K562 (cell line): ENCODE measurements around the gene MVD. TPM values are rescaled to one million over a fixed set of nuclear protein-coding genes. Genes with fewer than 3 reads are reported as not detected.

Experiments
- ATAC-seq: fragments of 200-7000 bp; cut with Tn5 transposase; 3 replicates; pipeline ENCODE4 v1.9.1; 2020; ENCODE audit warnings: moderate library complexity
- BruUV-seq: library from RNA; stranded (reverse); fragments of 400-500 nt; replicated peaks from 2 replicates; lab custom pipeline; 2021; lab: Mats Ljungman, UMichigan
- CTCF ChIA-PET: fragments of 300-600 bp; formaldehyde crosslinking; extraction: SDS; loops from one replicate; lab custom pipeline; 2021; ENCODE audit warnings: low intra/inter-chr PET ratio; lab: Yijun Ruan, JAX
- POLR2A ChIA-PET: fragments of 300-600, 350-650 bp; sonication (Branson Sonifier 250); formaldehyde crosslinking; extraction: SDS; loops from one replicate; lab custom pipeline; 2021; ENCODE audit warnings: antibody characterized with exemption, inconsistent platforms; lab: Yijun Ruan, JAX
- DNase-seq, 4 experiments: peaks; one replicate each; pipeline versions ENCODE4 v3.0.0 to v3.0.0-alpha.2; 2011 to 2018; ENCODE audit warnings: low spot score in 3 of 4, mixed read lengths in 3 of 4; ENCODE audit errors: extremely low read depth in 1 of 4
- FAIRE-seq: peaks from 2 replicates; lab custom pipeline; 2011; peaks lifted over from hg19 to GRCh38; lab: Jason Lieb, UNC
- H2AFZ ChIP-seq: 2 replicates; pipeline ENCODE4 v1.6.0; 2011; ENCODE audit warnings: low read depth, low read length, control low read depth, inconsistent platforms
- H3K27ac ChIP-seq: fragments of 200-600 bp; 3 replicates; pipeline ENCODE4 v1.8.0; 2011; ENCODE audit warnings: low read depth, mild to moderate bottlenecking, control low read depth, inconsistent platforms, low read length, moderate library complexity, mixed read lengths; ENCODE audit errors: extremely low read depth
- H3K27me3 ChIP-seq, 2 experiments: fragments of 300-600 bp in 1 of 2; 2 replicates in 1 of 2; 3 replicates in 1 of 2; pipeline versions ENCODE4 v1.6.0 to v1.8.0; 2011; ENCODE audit warnings: inconsistent platforms in 2 of 2, low read length in 2 of 2, mild to moderate bottlenecking in 1 of 2, mixed read lengths in 1 of 2, moderate library complexity in 1 of 2; ENCODE audit not compliant: control insufficient read depth in 2 of 2, insufficient read depth in 2 of 2
- H3K36me3 ChIP-seq: fragments of 300-600 bp; 3 replicates; pipeline ENCODE4 v1.8.0; 2011; ENCODE audit warnings: mild to moderate bottlenecking, low read length, inconsistent platforms; ENCODE audit not compliant: control insufficient read depth, insufficient read depth
- H3K4me1 ChIP-seq, 2 experiments: fragments of 200-600 bp in 1 of 2; replicated peaks in 1 of 2; 2 replicates in 1 of 2; 3 replicates in 1 of 2; pipeline versions ENCODE4 v1.5.1 to v1.8.0; 2011; ENCODE audit warnings: inconsistent platforms in 2 of 2, low read length in 2 of 2, mild to moderate bottlenecking in 1 of 2, mixed read lengths in 1 of 2, moderate library complexity in 1 of 2; ENCODE audit not compliant: control insufficient read depth in 2 of 2, insufficient read depth in 2 of 2
- H3K4me2 ChIP-seq: 2 replicates; pipeline ENCODE4 v1.6.1; 2011; ENCODE audit warnings: low read length, control low read depth, inconsistent platforms, mixed read lengths; ENCODE audit not compliant: insufficient read depth
- H3K4me3 ChIP-seq: fragments of 200-600 bp; sonication (generic), shearing (Covaris generic); 2 replicates; pipeline ENCODE4 v1.5.1; 2016; ENCODE audit warnings: control low read depth, inconsistent platforms
- H3K79me2 ChIP-seq: fragments of 200-600 bp; 3 replicates; pipeline ENCODE4 v1.8.0; 2011; ENCODE audit warnings: low read length, inconsistent platforms; ENCODE audit not compliant: control insufficient read depth, insufficient read depth
- H3K9ac ChIP-seq, 2 experiments: 2 replicates each; pipeline versions ENCODE4 v1.6.0 to v1.6.1; 2011; ENCODE audit warnings: low read depth in 2 of 2, low read length in 2 of 2, control low read depth in 1 of 2, inconsistent platforms in 1 of 2, mild to moderate bottlenecking in 1 of 2, mixed read lengths in 1 of 2; ENCODE audit not compliant: insufficient read depth in 1 of 2
- H3K9me1 ChIP-seq: one replicate; pipeline ENCODE4 v1.6.0; 2011; ENCODE audit warnings: inconsistent platforms, mild to moderate bottlenecking, low read length, moderate library complexity; ENCODE audit not compliant: control insufficient read depth, insufficient read depth
- H3K9me3 ChIP-seq: replicated peaks from 2 replicates; pipeline ENCODE4 v1.5.1; 2011; ENCODE audit warnings: low read depth, low read length, inconsistent platforms; ENCODE audit not compliant: control insufficient read depth, insufficient read depth
- H4K20me1 ChIP-seq: replicated peaks from 2 replicates; pipeline ENCODE4 v1.6.1; 2011; ENCODE audit warnings: low read length, inconsistent platforms, mixed read lengths; ENCODE audit not compliant: control insufficient read depth, insufficient read depth
- CREM ChIP-seq: IDR thresholded peaks from 2 replicates; pipeline ENCODE4 v1.6.1; 2014; ENCODE audit warnings: antibody characterized with exemption, low read depth
- CSDE1 ChIP-seq, 2 experiments: fragments of 450-650 bp; IDR thresholded peaks; 2 replicates each; pipeline ENCODE4 v1.6.1; 2016; ENCODE audit warnings: mild to moderate bottlenecking in 1 of 2
- FOXK2 ChIP-seq, 2 experiments: fragments of 450-650 bp; IDR thresholded peaks in 1 of 2; conservative IDR thresholded peaks in 1 of 2; 2 replicates each; pipeline ENCODE4 v1.6.1; 2016; ENCODE audit warnings: low read depth in 2 of 2, mild to moderate bottlenecking in 1 of 2
- GTF2A2 ChIP-seq: IDR thresholded peaks from 2 replicates; pipeline ENCODE4 v1.6.1; 2016; ENCODE audit warnings: mild to moderate bottlenecking, missing genetic modification characterization, missing compliant biosample characterization
- HDAC8 ChIP-seq: fragments of 450-650 bp; IDR thresholded peaks from 2 replicates; pipeline ENCODE4 v1.6.1; 2016; ENCODE audit warnings: mild to moderate bottlenecking, missing genetic modification characterization, moderate library complexity, missing compliant biosample characterization
- MECOM ChIP-seq: fragments of 250-450 bp; sonication (Bioruptor Pico); IDR thresholded peaks from 2 replicates; pipeline ENCODE4 v1.8.0; 2022; ENCODE audit warnings: inconsistent platforms
- MEIS2 ChIP-seq: fragments of 450-650 bp; IDR thresholded peaks from 2 replicates; pipeline ENCODE4 v1.6.1; 2014; ENCODE audit warnings: mild to moderate bottlenecking; ENCODE audit not compliant: partially characterized antibody
- SMC3 ChIP-seq: conservative IDR thresholded peaks from 2 replicates; pipeline ENCODE4 v1.6.1; 2011; ENCODE audit warnings: low read depth, low read length, improper control_type of control experiment; ENCODE audit not compliant: insufficient read depth
- SREBF2 ChIP-seq: sonication (generic); formaldehyde crosslinking; IDR thresholded peaks from 2 replicates; pipeline ENCODE4 v1.4.0; 2020; ENCODE audit warnings: mild to moderate bottlenecking, missing genetic modification reagents
- TBL1XR1 ChIP-seq, 2 experiments: IDR thresholded peaks; 2 replicates each; pipeline ENCODE4 v1.6.1; 2012; ENCODE audit warnings: improper control_type of control experiment in 2 of 2, low read length in 2 of 2, mild to moderate bottlenecking in 1 of 2
- WGBS: fragments of 100-300 bp; shearing (Covaris generic); methylation state at CpG from one replicate; pipeline ENCODE4 v1.1.6; 2016; ENCODE audit warnings: low coverage, mixed read lengths; ENCODE audit not compliant: insufficient coverage; ENCODE audit errors: missing lambda C conversion rate; 5-methylcytosine and 5-hydroxymethylcytosine counted together
- in situ Hi-C: fragments of 300-500 bp; cut with MboI; formaldehyde crosslinking; loops from 4 replicates; pipeline ENCODE4 v1.15.0; 2018; ENCODE audit warnings: inconsistent platforms, mixed read lengths
- intact Hi-C: fragments of 100-400 bp; cut with micrococcal nuclease; formaldehyde crosslinking; loops from 2 replicates; pipeline ENCODE4 v1.14.2; 2022
- polyA plus RNA-seq, 8 experiments: library from polyadenylated mRNA; depleted of rRNA in 4 of 8; stranded (reverse) in 5 of 8; unstranded in 3 of 8; fragments of >200 nt; fragmentation: Nextera tagmentation in 2 of 8; fragmentation: Illumina TruSeq in 1 of 8; extraction: Ambion mirVana in 2 of 8; extraction: Trizol in 1 of 8; gene quantifications; 2 replicates each; pipeline versions ENCODE4 v1.2.1 to v1.2.3, GENCODE V29; 2011 to 2014; ENCODE audit warnings: inconsistent platforms in 1 of 8, missing spikeins in 1 of 8
- total RNA-seq, 7 experiments: library from RNA; depleted of rRNA in 6 of 7; stranded (reverse); fragments of >200 nt in 6 of 7; fragmentation: Illumina TruSeq in 2 of 7; extraction: Trizol in 2 of 7; gene quantifications; 2 replicates each; pipeline versions ENCODE4 v1.2.1 to v1.2.3, GENCODE V29; 2011 to 2021; ENCODE audit warnings: low replicate concordance in 1 of 7
- TF ChIP-seq, protein P1 (sequence below): fragments of 250-450 bp; sonication (Bioruptor Pico); IDR thresholded peaks from 2 replicates; pipeline ENCODE4 v1.4.0; 2020; ENCODE audit warnings: mild to moderate bottlenecking, moderate library complexity, borderline replicate concordance
- TF ChIP-seq, protein P2 (sequence below), 2 experiments: IDR thresholded peaks in 1 of 2; conservative IDR thresholded peaks in 1 of 2; 2 replicates each; pipeline ENCODE4 v1.6.1; 2016; ENCODE audit warnings: low read depth in 2 of 2, mild to moderate bottlenecking in 1 of 2, missing compliant biosample characterization in 1 of 2, missing genetic modification characterization in 1 of 2, moderate library complexity in 1 of 2

The MVD gene
- total and polyA plus RNA-seq, 9 of the 15 experiments (the other 6 are each of a cell fraction or from before 2014, with no cell fraction given), result 12.2 to 141 (median 45.3) TPM

GRCh38 chr16:88613911-88614817 lies 48.7 kb downstream of the MVD start (continued):
- TF ChIP-seq, protein P1, sequence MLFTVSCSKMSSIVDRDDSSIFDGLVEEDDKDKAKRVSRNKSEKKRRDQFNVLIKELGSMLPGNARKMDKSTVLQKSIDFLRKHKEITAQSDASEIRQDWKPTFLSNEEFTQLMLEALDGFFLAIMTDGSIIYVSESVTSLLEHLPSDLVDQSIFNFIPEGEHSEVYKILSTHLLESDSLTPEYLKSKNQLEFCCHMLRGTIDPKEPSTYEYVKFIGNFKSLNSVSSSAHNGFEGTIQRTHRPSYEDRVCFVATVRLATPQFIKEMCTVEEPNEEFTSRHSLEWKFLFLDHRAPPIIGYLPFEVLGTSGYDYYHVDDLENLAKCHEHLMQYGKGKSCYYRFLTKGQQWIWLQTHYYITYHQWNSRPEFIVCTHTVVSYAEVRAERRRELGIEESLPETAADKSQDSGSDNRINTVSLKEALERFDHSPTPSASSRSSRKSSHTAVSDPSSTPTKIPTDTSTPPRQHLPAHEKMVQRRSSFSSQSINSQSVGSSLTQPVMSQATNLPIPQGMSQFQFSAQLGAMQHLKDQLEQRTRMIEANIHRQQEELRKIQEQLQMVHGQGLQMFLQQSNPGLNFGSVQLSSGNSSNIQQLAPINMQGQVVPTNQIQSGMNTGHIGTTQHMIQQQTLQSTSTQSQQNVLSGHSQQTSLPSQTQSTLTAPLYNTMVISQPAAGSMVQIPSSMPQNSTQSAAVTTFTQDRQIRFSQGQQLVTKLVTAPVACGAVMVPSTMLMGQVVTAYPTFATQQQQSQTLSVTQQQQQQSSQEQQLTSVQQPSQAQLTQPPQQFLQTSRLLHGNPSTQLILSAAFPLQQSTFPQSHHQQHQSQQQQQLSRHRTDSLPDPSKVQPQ (CRISPR knock-in tag), result no peak
- no peak for TF ChIP-seq MECOM (CRISPR knock-in tag)
- TF ChIP-seq TBL1XR1 (IDR thresholded peaks at IDR 0.05; ENCODE audit: low read length in 2 of 2), result no peak
- no peak for TF ChIP-seq HDAC8 (tag)
- TF ChIP-seq SREBF2 (CRISPR knock-in tag), result no peak
- TF ChIP-seq CSDE1 (IDR thresholded peaks at IDR 0.05), result no peak

GRCh38 chr16:88613293-88613692 lies 49.6 kb downstream of the MVD start:
- in situ Hi-C loops, result no loop called here
- Histone ChIP-seq H3K27me3 (no peaks in the 10 kb centered on the region), H3K36me3 (peaks cover 87% of the 10 kb centered on the region), H3K4me1 (peaks cover 19 to 34% of the 10 kb centered on the region in 2 experiments; a peak in 4 of 5 replicates), H3K27ac (no peak overlapping the region), H3K4me3 (no peak overlapping the region), H3K9ac (no peak overlapping the region), H3K9me1 (peaks cover 11% of the 10 kb centered on the region), H4K20me1 (peaks cover 26% of the 10 kb centered on the region; the same call in 1 of the 2 replicates), H2AFZ (no peak overlapping the region), H3K9me3 (no peaks in the 10 kb centered on the region), H3K79me2 (peaks cover 37% of the 10 kb centered on the region), H3K4me2 (no peak overlapping the region)
- FAIRE-seq (peak; percentile 51), ATAC-seq (peak; percentile 34; the same call in 2 of the 3 replicates), DNase-seq (peak; percentile 51 to 67 (median 58))
- 49% methylated on average over 10 of the region's 10 CpGs for WGBS
- BruUV-seq, result no TSS peak
- CTCF ChIA-PET, result no interaction called here
- POLR2A ChIA-PET, result interaction anchor here (0.8 kb wide), 1 partner anchor 12 kb away, joined by 4 read pairs; no protein-coding TSS in a partner anchor
- intact Hi-C loops, result no loop called here
- TF ChIP-seq SMC3 (0 out of 2 replicates have a peak, but pooled peaks have one; percentile 13), CREM (peak; percentile 38; the same call in 1 of the 2 replicates), MEIS2 (peak; percentile 64), GTF2A2 (tag) (no peak), FOXK2 (conservative IDR thresholded peaks at IDR 0.05 in 1 of 2, IDR thresholded peaks at IDR 0.05 in 1 of 2; ENCODE audit: low read depth in 2 of 2) (peak in 1 of 2 experiments; percentile 53; a peak in 1 of 4 replicates)
- TF ChIP-seq, protein P2, sequence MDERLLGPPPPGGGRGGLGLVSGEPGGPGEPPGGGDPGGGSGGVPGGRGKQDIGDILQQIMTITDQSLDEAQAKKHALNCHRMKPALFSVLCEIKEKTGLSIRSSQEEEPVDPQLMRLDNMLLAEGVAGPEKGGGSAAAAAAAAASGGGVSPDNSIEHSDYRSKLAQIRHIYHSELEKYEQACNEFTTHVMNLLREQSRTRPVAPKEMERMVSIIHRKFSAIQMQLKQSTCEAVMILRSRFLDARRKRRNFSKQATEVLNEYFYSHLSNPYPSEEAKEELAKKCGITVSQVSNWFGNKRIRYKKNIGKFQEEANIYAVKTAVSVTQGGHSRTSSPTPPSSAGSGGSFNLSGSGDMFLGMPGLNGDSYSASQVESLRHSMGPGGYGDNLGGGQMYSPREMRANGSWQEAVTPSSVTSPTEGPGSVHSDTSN (CRISPR knock-in tag; IDR thresholded peaks at IDR 0.05; ENCODE audit: low read depth), result no peak
- TF ChIP-seq, protein P2 (tag; conservative IDR thresholded peaks at IDR 0.05; ENCODE audit: low read depth), result peak; percentile 51; the same call in 1 of the 2 replicates
